PC-9 (cell line): ENCODE data around the gene GAD1.

Experiments used
- CTCF ChIP-seq: fragments of 200-600 bp; sonication (generic); conservative IDR thresholded peaks from 2 replicates; pipeline ENCODE4 v1.6.1; 2017; ENCODE audit warnings: mixed run types, antibody characterized with exemption, mild to moderate bottlenecking, moderate library complexity
- EZH2 ChIP-seq: fragments of 200-600 bp; sonication (generic); IDR thresholded peaks from 2 replicates; pipeline ENCODE4 v1.8.0; 2017; ENCODE audit warnings: antibody characterized with exemption, low read depth

- TF ChIP-seq CTCF = no peak
- TF ChIP-seq EZH2 = no peak
These were observed 19.3 kb downstream of the GAD1 start for GRCh38 chr2:170836027-170836426.
